HepG2 (cell line): Measurements from ENCODE around the gene ARMCX5.

Experiments used
- CEBPB ChIP-seq: IDR thresholded peaks from 2 replicates; pipeline ENCODE4 v1.6.1; 2011; ENCODE audit warnings: low read depth, low read length, improper control_type of control experiment, borderline replicate concordance
- KLF16 ChIP-seq, 2 experiments: sonication (generic) in 1 of 2; formaldehyde crosslinking in 1 of 2; IDR thresholded peaks; 2 replicates each; pipeline versions ENCODE4 v1.6.1 to v1.8.0; 2016 to 2023; ENCODE audit warnings: missing genetic modification reagents in 2 of 2, missing compliant biosample characterization in 1 of 2
- NCOR1 ChIP-seq: fragments of 200-600 bp; sonication (generic); IDR thresholded peaks from 2 replicates; pipeline ENCODE4 v1.7.0; 2017; ENCODE audit warnings: antibody characterized with exemption, low read length, borderline replicate concordance
- NFATC3 ChIP-seq: sonication (generic); formaldehyde crosslinking; IDR thresholded peaks from 2 replicates; pipeline ENCODE4 v1.5.1; 2020; ENCODE audit warnings: mild to moderate bottlenecking, missing genetic modification reagents
- SRF ChIP-seq: IDR thresholded peaks from 2 replicates; pipeline ENCODE4 v1.6.1; 2011; ENCODE audit warnings: mild to moderate bottlenecking, low read depth, low read length, moderate library complexity
- THAP11 ChIP-seq: IDR thresholded peaks from 2 replicates; pipeline ENCODE4 v1.6.1; 2016; ENCODE audit warnings: missing biosample characterization, missing genetic modification reagents
- U2AF1 ChIP-seq: fragments of 200-400 bp; formaldehyde crosslinking; optimal IDR thresholded peaks from 2 replicates; pipeline ENCODE3; 2017; ENCODE audit warnings: mild to moderate bottlenecking, low read depth, low read length
- ZNF260 ChIP-seq: sonication (generic); formaldehyde crosslinking; IDR thresholded peaks from 2 replicates; pipeline ENCODE4 v1.4.0; 2020; ENCODE audit warnings: missing genetic modification reagents, low read depth, mild to moderate bottlenecking, borderline replicate concordance
- TF ChIP-seq, protein P1 (sequence below): sonication (generic); formaldehyde crosslinking; conservative IDR thresholded peaks from 2 replicates; pipeline ENCODE4 v1.4.0; 2020; ENCODE audit warnings: missing genetic modification reagents
- TF ChIP-seq, protein P2 (sequence below): sonication (generic); formaldehyde crosslinking; IDR thresholded peaks from 2 replicates; pipeline ENCODE4 v1.4.0; 2020; ENCODE audit warnings: missing genetic modification reagents, mild to moderate bottlenecking, borderline replicate concordance
- TF ChIP-seq, protein P3 (sequence below): sonication (generic); formaldehyde crosslinking; IDR thresholded peaks from one replicate; pipeline ENCODE4 v1.5.1; 2020; ENCODE audit warnings: mild to moderate bottlenecking, missing genetic modification reagents; ENCODE audit errors: not compliant biosample characterization
- TF ChIP-seq, protein P4 (sequence below): sonication (generic); formaldehyde crosslinking; IDR thresholded peaks from 2 replicates; pipeline ENCODE4 v1.5.1; 2020; ENCODE audit warnings: mild to moderate bottlenecking, missing genetic modification reagents
- TF ChIP-seq, protein P5 (sequence below): sonication (generic); formaldehyde crosslinking; IDR thresholded peaks from 2 replicates; pipeline ENCODE4 v1.5.0; 2020; ENCODE audit warnings: mild to moderate bottlenecking, missing genetic modification reagents, moderate library complexity

DNA sequence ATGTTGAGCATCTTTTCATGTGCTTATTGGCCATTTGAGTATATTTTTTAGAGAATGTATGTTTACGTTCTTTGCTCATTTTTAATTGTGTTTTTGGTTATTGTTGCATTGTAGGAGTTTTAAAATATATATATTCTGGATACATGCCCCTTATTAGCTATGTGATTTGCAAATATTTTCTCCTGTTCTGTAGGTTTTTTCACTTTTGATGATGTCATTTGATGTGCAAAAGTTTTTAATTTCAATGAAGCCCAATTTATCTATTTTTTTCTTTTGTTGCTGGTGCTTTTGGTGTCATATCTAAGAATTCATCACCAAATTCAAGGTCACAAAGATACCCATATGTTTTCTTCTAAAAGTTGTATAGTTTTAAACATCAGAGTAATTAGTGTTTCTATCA, 6.8 kb downstream of the ARMCX5 start:
- no peak for TF ChIP-seq CEBPB
- TF ChIP-seq, protein P1, sequence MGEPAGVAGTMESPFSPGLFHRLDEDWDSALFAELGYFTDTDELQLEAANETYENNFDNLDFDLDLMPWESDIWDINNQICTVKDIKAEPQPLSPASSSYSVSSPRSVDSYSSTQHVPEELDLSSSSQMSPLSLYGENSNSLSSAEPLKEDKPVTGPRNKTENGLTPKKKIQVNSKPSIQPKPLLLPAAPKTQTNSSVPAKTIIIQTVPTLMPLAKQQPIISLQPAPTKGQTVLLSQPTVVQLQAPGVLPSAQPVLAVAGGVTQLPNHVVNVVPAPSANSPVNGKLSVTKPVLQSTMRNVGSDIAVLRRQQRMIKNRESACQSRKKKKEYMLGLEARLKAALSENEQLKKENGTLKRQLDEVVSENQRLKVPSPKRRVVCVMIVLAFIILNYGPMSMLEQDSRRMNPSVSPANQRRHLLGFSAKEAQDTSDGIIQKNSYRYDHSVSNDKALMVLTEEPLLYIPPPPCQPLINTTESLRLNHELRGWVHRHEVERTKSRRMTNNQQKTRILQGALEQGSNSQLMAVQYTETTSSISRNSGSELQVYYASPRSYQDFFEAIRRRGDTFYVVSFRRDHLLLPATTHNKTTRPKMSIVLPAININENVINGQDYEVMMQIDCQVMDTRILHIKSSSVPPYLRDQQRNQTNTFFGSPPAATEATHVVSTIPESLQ (CRISPR knock-in tag) = no peak
- TF ChIP-seq KLF16 (CRISPR knock-in tag; IDR thresholded peaks at IDR 0.05) = no peak
- TF ChIP-seq, protein P2, sequence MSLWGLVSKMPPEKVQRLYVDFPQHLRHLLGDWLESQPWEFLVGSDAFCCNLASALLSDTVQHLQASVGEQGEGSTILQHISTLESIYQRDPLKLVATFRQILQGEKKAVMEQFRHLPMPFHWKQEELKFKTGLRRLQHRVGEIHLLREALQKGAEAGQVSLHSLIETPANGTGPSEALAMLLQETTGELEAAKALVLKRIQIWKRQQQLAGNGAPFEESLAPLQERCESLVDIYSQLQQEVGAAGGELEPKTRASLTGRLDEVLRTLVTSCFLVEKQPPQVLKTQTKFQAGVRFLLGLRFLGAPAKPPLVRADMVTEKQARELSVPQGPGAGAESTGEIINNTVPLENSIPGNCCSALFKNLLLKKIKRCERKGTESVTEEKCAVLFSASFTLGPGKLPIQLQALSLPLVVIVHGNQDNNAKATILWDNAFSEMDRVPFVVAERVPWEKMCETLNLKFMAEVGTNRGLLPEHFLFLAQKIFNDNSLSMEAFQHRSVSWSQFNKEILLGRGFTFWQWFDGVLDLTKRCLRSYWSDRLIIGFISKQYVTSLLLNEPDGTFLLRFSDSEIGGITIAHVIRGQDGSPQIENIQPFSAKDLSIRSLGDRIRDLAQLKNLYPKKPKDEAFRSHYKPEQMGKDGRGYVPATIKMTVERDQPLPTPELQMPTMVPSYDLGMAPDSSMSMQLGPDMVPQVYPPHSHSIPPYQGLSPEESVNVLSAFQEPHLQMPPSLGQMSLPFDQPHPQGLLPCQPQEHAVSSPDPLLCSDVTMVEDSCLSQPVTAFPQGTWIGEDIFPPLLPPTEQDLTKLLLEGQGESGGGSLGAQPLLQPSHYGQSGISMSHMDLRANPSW (CRISPR knock-in tag) = no peak
- TF ChIP-seq U2AF1 = no peak
- TF ChIP-seq, protein P3, sequence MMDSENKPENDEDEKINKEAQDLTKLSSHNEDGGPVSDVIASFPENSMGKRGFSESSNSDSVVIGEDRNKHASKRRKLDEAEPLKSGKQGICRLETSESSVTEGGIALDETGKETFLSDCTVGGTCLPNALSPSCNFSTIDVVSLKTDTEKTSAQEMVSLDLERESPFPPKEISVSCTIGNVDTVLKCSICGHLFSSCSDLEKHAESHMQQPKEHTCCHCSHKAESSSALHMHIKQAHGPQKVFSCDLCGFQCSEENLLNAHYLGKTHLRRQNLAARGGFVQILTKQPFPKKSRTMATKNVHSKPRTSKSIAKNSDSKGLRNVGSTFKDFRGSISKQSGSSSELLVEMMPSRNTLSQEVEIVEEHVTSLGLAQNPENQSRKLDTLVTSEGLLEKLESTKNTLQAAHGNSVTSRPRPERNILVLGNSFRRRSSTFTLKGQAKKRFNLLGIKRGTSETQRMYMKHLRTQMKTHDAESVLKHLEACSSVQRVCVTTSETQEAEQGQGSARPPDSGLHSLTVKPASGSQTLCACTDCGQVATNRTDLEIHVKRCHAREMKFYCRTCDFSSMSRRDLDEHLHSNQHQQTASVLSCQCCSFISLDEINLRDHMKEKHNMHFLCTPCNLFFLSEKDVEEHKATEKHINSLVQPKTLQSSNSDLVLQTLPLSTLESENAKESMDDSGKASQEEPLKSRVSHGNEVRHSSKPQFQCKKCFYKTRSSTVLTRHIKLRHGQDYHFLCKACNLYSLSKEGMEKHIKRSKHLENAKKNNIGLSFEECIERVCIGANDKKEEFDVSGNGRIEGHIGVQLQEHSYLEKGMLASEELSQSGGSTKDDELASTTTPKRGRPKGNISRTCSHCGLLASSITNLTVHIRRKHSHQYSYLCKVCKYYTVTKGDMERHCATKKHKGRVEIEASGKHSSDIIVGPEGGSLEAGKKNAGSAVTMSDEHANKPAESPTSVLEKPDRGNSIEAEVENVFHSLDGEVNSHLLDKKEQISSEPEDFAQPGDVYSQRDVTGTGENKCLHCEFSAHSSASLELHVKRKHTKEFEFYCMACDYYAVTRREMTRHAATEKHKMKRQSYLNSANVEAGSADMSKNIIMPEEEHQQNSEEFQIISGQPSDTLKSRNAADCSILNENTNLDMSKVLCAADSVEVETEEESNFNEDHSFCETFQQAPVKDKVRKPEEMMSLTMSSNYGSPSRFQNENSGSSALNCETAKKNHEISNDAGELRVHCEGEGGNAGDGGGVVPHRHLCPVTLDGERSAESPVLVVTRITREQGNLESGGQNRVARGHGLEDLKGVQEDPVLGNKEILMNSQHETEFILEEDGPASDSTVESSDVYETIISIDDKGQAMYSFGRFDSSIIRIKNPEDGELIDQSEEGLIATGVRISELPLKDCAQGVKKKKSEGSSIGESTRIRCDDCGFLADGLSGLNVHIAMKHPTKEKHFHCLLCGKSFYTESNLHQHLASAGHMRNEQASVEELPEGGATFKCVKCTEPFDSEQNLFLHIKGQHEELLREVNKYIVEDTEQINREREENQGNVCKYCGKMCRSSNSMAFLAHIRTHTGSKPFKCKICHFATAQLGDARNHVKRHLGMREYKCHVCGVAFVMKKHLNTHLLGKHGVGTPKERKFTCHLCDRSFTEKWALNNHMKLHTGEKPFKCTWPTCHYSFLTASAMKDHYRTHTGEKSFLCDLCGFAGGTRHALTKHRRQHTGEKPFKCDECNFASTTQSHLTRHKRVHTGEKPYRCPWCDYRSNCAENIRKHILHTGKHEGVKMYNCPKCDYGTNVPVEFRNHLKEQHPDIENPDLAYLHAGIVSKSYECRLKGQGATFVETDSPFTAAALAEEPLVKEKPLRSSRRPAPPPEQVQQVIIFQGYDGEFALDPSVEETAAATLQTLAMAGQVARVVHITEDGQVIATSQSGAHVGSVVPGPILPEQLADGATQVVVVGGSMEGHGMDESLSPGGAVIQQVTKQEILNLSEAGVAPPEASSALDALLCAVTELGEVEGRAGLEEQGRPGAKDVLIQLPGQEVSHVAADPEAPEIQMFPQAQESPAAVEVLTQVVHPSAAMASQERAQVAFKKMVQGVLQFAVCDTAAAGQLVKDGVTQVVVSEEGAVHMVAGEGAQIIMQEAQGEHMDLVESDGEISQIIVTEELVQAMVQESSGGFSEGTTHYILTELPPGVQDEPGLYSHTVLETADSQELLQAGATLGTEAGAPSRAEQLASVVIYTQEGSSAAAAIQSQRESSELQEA (CRISPR knock-in tag) = no peak
- no peak for TF ChIP-seq NFATC3 (CRISPR knock-in tag)
- no peak for TF ChIP-seq NCOR1
- TF ChIP-seq, protein P4, sequence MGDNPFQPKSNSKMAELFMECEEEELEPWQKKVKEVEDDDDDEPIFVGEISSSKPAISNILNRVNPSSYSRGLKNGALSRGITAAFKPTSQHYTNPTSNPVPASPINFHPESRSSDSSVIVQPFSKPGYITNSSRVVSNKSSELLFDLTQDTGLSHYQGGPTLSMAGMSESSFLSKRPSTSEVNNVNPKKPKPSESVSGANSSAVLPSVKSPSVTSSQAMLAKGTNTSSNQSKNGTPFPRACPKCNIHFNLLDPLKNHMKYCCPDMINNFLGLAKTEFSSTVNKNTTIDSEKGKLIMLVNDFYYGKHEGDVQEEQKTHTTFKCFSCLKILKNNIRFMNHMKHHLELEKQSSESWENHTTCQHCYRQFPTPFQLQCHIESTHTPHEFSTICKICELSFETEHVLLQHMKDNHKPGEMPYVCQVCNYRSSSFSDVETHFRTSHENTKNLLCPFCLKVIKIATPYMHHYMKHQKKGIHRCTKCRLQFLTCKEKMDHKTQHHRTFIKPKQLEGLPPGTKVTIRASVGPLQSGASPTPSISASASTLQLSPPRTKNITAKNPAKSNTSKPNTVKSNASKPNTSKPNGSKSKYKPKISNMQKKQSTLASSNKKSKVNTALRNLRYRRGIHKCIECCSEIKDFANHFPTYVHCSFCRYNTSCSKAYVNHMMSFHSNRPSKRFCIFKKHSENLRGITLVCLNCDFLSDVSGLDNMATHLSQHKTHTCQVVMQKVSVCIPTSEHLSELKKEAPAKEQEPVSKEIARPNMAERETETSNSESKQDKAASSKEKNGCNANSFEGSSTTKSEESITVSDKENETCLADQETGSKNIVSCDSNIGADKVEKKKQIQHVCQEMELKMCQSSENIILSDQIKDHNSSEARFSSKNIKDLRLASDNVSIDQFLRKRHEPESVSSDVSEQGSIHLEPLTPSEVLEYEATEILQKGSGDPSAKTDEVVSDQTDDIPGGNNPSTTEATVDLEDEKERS = no peak
- TF ChIP-seq, protein P5, sequence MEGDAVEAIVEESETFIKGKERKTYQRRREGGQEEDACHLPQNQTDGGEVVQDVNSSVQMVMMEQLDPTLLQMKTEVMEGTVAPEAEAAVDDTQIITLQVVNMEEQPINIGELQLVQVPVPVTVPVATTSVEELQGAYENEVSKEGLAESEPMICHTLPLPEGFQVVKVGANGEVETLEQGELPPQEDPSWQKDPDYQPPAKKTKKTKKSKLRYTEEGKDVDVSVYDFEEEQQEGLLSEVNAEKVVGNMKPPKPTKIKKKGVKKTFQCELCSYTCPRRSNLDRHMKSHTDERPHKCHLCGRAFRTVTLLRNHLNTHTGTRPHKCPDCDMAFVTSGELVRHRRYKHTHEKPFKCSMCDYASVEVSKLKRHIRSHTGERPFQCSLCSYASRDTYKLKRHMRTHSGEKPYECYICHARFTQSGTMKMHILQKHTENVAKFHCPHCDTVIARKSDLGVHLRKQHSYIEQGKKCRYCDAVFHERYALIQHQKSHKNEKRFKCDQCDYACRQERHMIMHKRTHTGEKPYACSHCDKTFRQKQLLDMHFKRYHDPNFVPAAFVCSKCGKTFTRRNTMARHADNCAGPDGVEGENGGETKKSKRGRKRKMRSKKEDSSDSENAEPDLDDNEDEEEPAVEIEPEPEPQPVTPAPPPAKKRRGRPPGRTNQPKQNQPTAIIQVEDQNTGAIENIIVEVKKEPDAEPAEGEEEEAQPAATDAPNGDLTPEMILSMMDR (CRISPR knock-in tag) = no peak
- TF ChIP-seq ZNF260 (CRISPR knock-in tag) = no peak
- TF ChIP-seq SRF = no peak
- TF ChIP-seq THAP11 = no peak
